Esophagus muscularis mucosa (tissue), 4 donors: ENCODE data around the gene EDIL3. TPM values are rescaled to one million over a fixed set of nuclear protein-coding genes. Genes with fewer than 3 reads are reported as not detected.
"Not testable (repeated sequence)": the region's sequence is repeated elsewhere in the genome, so short reads cannot be mapped to it uniquely, and the experiment has no call there.

Experiments
- DNase-seq: peaks from one replicate; pipeline ENCODE4 v3.0.0-alpha.2; 2017; ENCODE audit errors: extremely low spot score
- H3K27ac ChIP-seq, 4 donors: fragments of 200-600 bp; sonication (generic); replicated peaks in 1 of 4; 1 replicate in 3 of 4; 2 replicates in 1 of 4; pipeline ENCODE4 v1.5.1; 2016 to 2019; ENCODE audit warnings: mild to moderate bottlenecking in 1 of 4
- H3K27me3 ChIP-seq, 4 donors: fragments of 200-600 bp; sonication (generic); one replicate each; pipeline versions ENCODE4 v1.5.1 to v1.6.0; 2016 to 2019
- H3K36me3 ChIP-seq, 4 donors: fragments of 200-600 bp; sonication (generic); one replicate each; pipeline ENCODE4 v1.5.1; 2016 to 2019
- H3K4me1 ChIP-seq, 4 donors: fragments of 200-600 bp; sonication (generic); one replicate each; pipeline ENCODE4 v1.5.1; 2016 to 2019
- H3K4me3 ChIP-seq, 4 donors: fragments of 200-600 bp; sonication (generic); 1 replicate in 2 of 4; 2 replicates in 2 of 4; pipeline ENCODE4 v1.5.1; 2016 to 2019; ENCODE audit warnings: mild to moderate bottlenecking in 4 of 4, moderate library complexity in 1 of 4
- H3K9me3 ChIP-seq, 4 donors: fragments of 200-600 bp; sonication (generic); 1 replicate in 3 of 4; 2 replicates in 1 of 4; pipeline ENCODE4 v1.5.1; 2016 to 2019
- CTCF ChIP-seq, 3 experiments: fragments of 200-600 bp in 2 of 3; fragments of 450-650 bp in 1 of 3; sonication (generic) in 2 of 3; IDR thresholded peaks; one replicate each; pipeline ENCODE4 v1.5.1; 2017 to 2019; ENCODE audit warnings: antibody characterized with exemption in 3 of 3, mild to moderate bottlenecking in 2 of 3, moderate library complexity in 1 of 3
- EP300 ChIP-seq: sonication (generic); formaldehyde crosslinking; IDR thresholded peaks from one replicate; pipeline ENCODE4 v1.6.1; 2017; ENCODE audit warnings: antibody characterized with exemption
- POLR2A ChIP-seq: fragments of 450-650 bp; IDR thresholded peaks from one replicate; pipeline ENCODE4 v1.6.1; 2017; ENCODE audit warnings: antibody characterized with exemption, moderate library complexity, mild to moderate bottlenecking, low read depth
- POLR2AphosphoS5 ChIP-seq, 2 donors: sonication (generic); formaldehyde crosslinking; IDR thresholded peaks; one replicate each; pipeline ENCODE4 v1.6.1; 2017; ENCODE audit warnings: antibody characterized with exemption in 2 of 2
- WGBS: methylation state at CpG from one replicate; pipeline ENCODE4 v1.1.5; 2018; 5-methylcytosine and 5-hydroxymethylcytosine counted together
- intact Hi-C: fragments of 100-400 bp; cut with DNase I; formaldehyde crosslinking; loops from one replicate; pipeline ENCODE4 v1.15.1; 2023
- total RNA-seq, 4 donors: library from RNA; depleted of rRNA; stranded (reverse); fragments of >200 nt; gene quantifications; one replicate each; pipeline versions ENCODE4 v1.1.0 to v1.2.1, GENCODE V29; 2016

EDIL3 gene
- total RNA-seq, 4 donors from 2014 or later, result 10.0 to 17.9 (median 10.8) TPM

GRCh38 chr5:84298628-84299027, 86.1 kb downstream of the EDIL3 start:
- 93% methylated on average over 4 of the region's 4 CpGs for WGBS
- intact Hi-C loops, result no loop called here

GRCh38 chr5:84297641-84298040, 87.0 kb downstream of the EDIL3 start:
- H3K9me3 ChIP-seq, DNase-seq, H3K27ac ChIP-seq, H3K36me3 ChIP-seq, H3K4me3 ChIP-seq, H3K4me1 ChIP-seq, H3K27me3 ChIP-seq, intact Hi-C loops: not testable (repeated sequence)
- 65% methylated on average over 4 of the region's 4 CpGs for WGBS

More at GRCh38 chr5:84298628-84299027, 86.1 kb downstream of the EDIL3 start:
- TF ChIP-seq CTCF (IDR thresholded peaks at IDR 0.05) (no peak), POLR2A (no peak)
- Histone ChIP-seq H3K27me3 (no peaks in the 10 kb centered on the region), H3K27ac (no peak overlapping the region), H3K4me3 (no peak overlapping the region), H3K9me3 (no peaks in the 10 kb centered on the region), H3K36me3 (no peaks in the 10 kb centered on the region), H3K4me1 (no peaks in the 10 kb centered on the region)
- DNase-seq, result no peak

GRCh38 chr5:84292788-84293653, 91.7 kb downstream of the EDIL3 start:
- WGBS, result 85% methylated on average over 14 of the region's 14 CpGs
- H3K9me3 ChIP-seq, result no peaks in the 10 kb centered on the region

GRCh38 chr5:84292000-84292642, 92.6 kb downstream of the EDIL3 start:
- TF ChIP-seq EP300 (no peak), POLR2AphosphoS5 (IDR thresholded peaks at IDR 0.05) (no peak), CTCF (IDR thresholded peaks at IDR 0.05) (no peak), POLR2A (no peak)
- WGBS, result 86% methylated on average over 1 of the region's 1 CpG
- intact Hi-C loops, result no loop called here
- no peaks in the 10 kb centered on the region for H3K9me3 ChIP-seq
- H3K27ac ChIP-seq, result no peak overlapping the region
- DNase-seq, result no peak
- no peaks in the 10 kb centered on the region for H3K36me3 ChIP-seq
- H3K4me1 ChIP-seq, result peaks cover 0 to 2% (median 0%) of the 10 kb centered on the region in 4 donors
- H3K27me3 ChIP-seq, result no peaks in the 10 kb centered on the region
- H3K4me3 ChIP-seq, result no peak overlapping the region

More at GRCh38 chr5:84292788-84293653, 91.7 kb downstream of the EDIL3 start:
- H3K27me3 ChIP-seq, result no peaks in the 10 kb centered on the region
- H3K4me1 ChIP-seq, result peaks cover 0 to 2% (median 0%) of the 10 kb centered on the region in 4 donors
- TF ChIP-seq POLR2A, result no peak
- TF ChIP-seq CTCF (IDR thresholded peaks at IDR 0.05), result no peak
- TF ChIP-seq EP300, result no peak
- no peak for TF ChIP-seq POLR2AphosphoS5 (IDR thresholded peaks at IDR 0.05)
- H3K4me3 ChIP-seq, result peak overlapping the region in 1 of 4 donors; percentile 8
- intact Hi-C loops, result no loop called here
- no peak for DNase-seq
- H3K36me3 ChIP-seq, result no peaks in the 10 kb centered on the region
- no peak overlapping the region for H3K27ac ChIP-seq

DNA sequence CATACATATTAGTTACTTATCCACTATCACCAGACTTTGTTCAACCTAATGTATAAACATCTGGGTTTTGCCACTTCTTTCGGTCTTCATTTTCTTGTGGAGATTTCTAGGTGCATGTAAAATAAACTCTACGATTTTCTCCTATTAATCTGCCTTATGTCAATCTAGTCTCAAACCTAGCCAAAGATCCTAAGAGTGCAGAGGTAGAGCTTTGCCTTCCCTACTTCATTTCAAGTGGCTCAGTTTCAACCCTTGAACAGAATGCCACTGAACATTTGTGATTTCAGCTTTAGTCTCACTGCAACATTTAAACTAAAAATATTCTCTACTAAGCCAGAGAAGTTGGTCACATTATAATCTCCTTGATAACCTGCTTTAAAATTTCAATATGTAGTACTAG, 94.0 kb downstream of the EDIL3 start:
- 78% methylated on average over 2 of the region's 2 CpGs for WGBS
- H3K4me3 ChIP-seq, result no peak overlapping the region

More for the DNA sequence above, 94.0 kb downstream of the EDIL3 start:
- Histone ChIP-seq H3K27ac (no peak overlapping the region), H3K9me3 (no peaks in the 10 kb centered on the region), H3K4me1 (peaks cover 0 to 13% (median 6%) of the 10 kb centered on the region in 4 donors), H3K27me3 (no peaks in the 10 kb centered on the region), H3K36me3 (no peaks in the 10 kb centered on the region)
- intact Hi-C loops, result no loop called here
- TF ChIP-seq EP300 (no peak), POLR2A (no peak), POLR2AphosphoS5 (IDR thresholded peaks at IDR 0.05) (no peak), CTCF (IDR thresholded peaks at IDR 0.05) (no peak)
- no peak for DNase-seq
